GM12872 (cell line): ENCODE measurements around the gene LRRC42.

Source experiments
- CTCF ChIP-seq: IDR thresholded peaks from 3 replicates; pipeline ENCODE4 v1.5.1; 2011; ENCODE audit warnings: low read depth, mild to moderate bottlenecking, low read length, moderate library complexity; ENCODE audit not compliant: insufficient read depth

Gene LRRC42

GRCh38 chr1:53906121-53906520 is 40.0 kb upstream of the LRRC42 start:
- TF ChIP-seq CTCF: no peak

- TF ChIP-seq CTCF: no peak
Observed at GRCh38 chr1:53909946-53910345, 36.2 kb upstream of the LRRC42 start.

GRCh38 chr1:53911442-53911841 is 34.7 kb upstream of the LRRC42 start:
- TF ChIP-seq CTCF: no peak

GRCh38 chr1:53913352-53914033 is 32.7 kb upstream of the LRRC42 start:
- TF ChIP-seq CTCF: no peak

GRCh38 chr1:53918343-53918742 is 27.8 kb upstream of the LRRC42 start:
- TF ChIP-seq CTCF: no peak

- TF ChIP-seq CTCF: no peak
Observed at GRCh38 chr1:53919675-53920066, 26.5 kb upstream of the LRRC42 start.

- no peak for TF ChIP-seq CTCF
Observed at GRCh38 chr1:53927376-53927881, 18.7 kb upstream of the LRRC42 start.
